Astrocyte (in vitro differentiated cells and primary cell): ENCODE results near the gene DGKI. TPM values are rescaled to one million over a fixed set of nuclear protein-coding genes. Genes with fewer than 3 reads are reported as not detected.

Experiments
- DNase-seq: peaks from one replicate; pipeline ENCODE4 v3.0.0-alpha.2; 2010; ENCODE audit warnings: low read depth
- FAIRE-seq: peaks from 2 replicates; lab custom pipeline; 2011; peaks lifted over from hg19 to GRCh38; lab: Jason Lieb, UNC
- H2AFZ ChIP-seq: 2 replicates; pipeline ENCODE4 v1.6.0; 2012; ENCODE audit warnings: low read depth, low read length, inconsistent platforms
- H3K27ac ChIP-seq: 2 replicates; pipeline ENCODE4 v1.5.1; 2011; ENCODE audit warnings: low read depth, low read length, inconsistent platforms
- H3K27me3 ChIP-seq: 2 replicates; pipeline ENCODE4 v1.6.0; 2011; ENCODE audit warnings: low read length, inconsistent platforms; ENCODE audit not compliant: insufficient read depth
- H3K36me3 ChIP-seq: 2 replicates; pipeline ENCODE4 v1.5.1; 2011; ENCODE audit warnings: low read length, inconsistent platforms; ENCODE audit not compliant: insufficient read depth
- H3K4me1 ChIP-seq: 2 replicates; pipeline ENCODE4 v1.5.1; 2011; ENCODE audit warnings: low read length, inconsistent platforms; ENCODE audit not compliant: insufficient read depth
- H3K4me2 ChIP-seq: 2 replicates; pipeline ENCODE4 v1.6.0; 2012; ENCODE audit warnings: low read length, inconsistent platforms
- H3K4me3 ChIP-seq: 2 replicates; pipeline ENCODE4 v1.5.1; 2011; ENCODE audit warnings: low read depth, mild to moderate bottlenecking, low read length, inconsistent platforms; ENCODE audit not compliant: insufficient read depth
- H3K79me2 ChIP-seq: 2 replicates; pipeline ENCODE4 v1.6.0; 2012; ENCODE audit warnings: mild to moderate bottlenecking, low read length, inconsistent platforms; ENCODE audit not compliant: insufficient read depth
- H3K9ac ChIP-seq: 2 replicates; pipeline ENCODE4 v1.6.0; 2012; ENCODE audit warnings: mild to moderate bottlenecking, low read length, inconsistent platforms
- H3K9me3 ChIP-seq: 2 replicates; pipeline ENCODE4 v1.5.1; 2012; ENCODE audit warnings: low read depth, mild to moderate bottlenecking, low read length, inconsistent platforms; ENCODE audit not compliant: insufficient read depth
- H4K20me1 ChIP-seq: 2 replicates; pipeline ENCODE4 v1.6.0; 2012; ENCODE audit warnings: low read length, inconsistent platforms; ENCODE audit not compliant: insufficient read depth
- H3K27ac Mint-ChIP-seq: one replicate; pipeline ENCODE4 v1.8.0; 2021; ENCODE audit warnings: mild to moderate bottlenecking, mixed read lengths; ENCODE audit not compliant: unreplicated experiment
- H3K27me3 Mint-ChIP-seq: one replicate; pipeline ENCODE4 v1.8.0; 2021; ENCODE audit warnings: low read depth, mixed read lengths; ENCODE audit not compliant: unreplicated experiment
- H3K36me3 Mint-ChIP-seq: one replicate; pipeline ENCODE4 v1.8.0; 2021; ENCODE audit warnings: low read depth, mixed read lengths; ENCODE audit not compliant: unreplicated experiment
- H3K4me1 Mint-ChIP-seq: one replicate; pipeline ENCODE4 v1.8.0; 2021; ENCODE audit warnings: low read depth, mixed read lengths; ENCODE audit not compliant: unreplicated experiment
- H3K4me3 Mint-ChIP-seq: one replicate; pipeline ENCODE4 v1.8.0; 2021; ENCODE audit warnings: mild to moderate bottlenecking, moderate library complexity, mixed read lengths; ENCODE audit not compliant: unreplicated experiment
- H3K9me3 Mint-ChIP-seq: one replicate; pipeline ENCODE4 v1.8.0; 2021; ENCODE audit warnings: mild to moderate bottlenecking, mixed read lengths; ENCODE audit not compliant: unreplicated experiment
- CTCF ChIP-seq: IDR thresholded peaks from 2 replicates; pipeline ENCODE4 v1.5.1; 2011; ENCODE audit warnings: low read depth, mild to moderate bottlenecking, inconsistent platforms, low read length, moderate library complexity; ENCODE audit not compliant: insufficient read depth
- EZH2 ChIP-seq: IDR thresholded peaks from 2 replicates; pipeline ENCODE4 v1.6.1; 2012; ENCODE audit warnings: mild to moderate bottlenecking, low read length, inconsistent platforms; ENCODE audit not compliant: insufficient read depth
- total RNA-seq: library from RNA; stranded (reverse); gene quantifications from 2 replicates; pipeline ENCODE4 v1.2.1, GENCODE V29; 2021

DGKI gene
- total RNA-seq, 1 donor from 2014 or later, result 6.3 TPM

GRCh38 chr7:137501562-137501961 is 345.2 kb downstream of the DGKI start:
- Histone ChIP-seq H3K27ac (no peak overlapping the region), H3K4me2 (no peak overlapping the region), H4K20me1 (no peaks in the 10 kb centered on the region), H3K79me2 (no peaks in the 10 kb centered on the region), H3K9me3 (no peaks in the 10 kb centered on the region), H3K27me3 (no peaks in the 10 kb centered on the region), H3K4me1 (peaks cover 4% of the 10 kb centered on the region), H3K9ac (no peak overlapping the region), H3K4me3 (no peak overlapping the region), H2AFZ (no peak overlapping the region), H3K36me3 (no peaks in the 10 kb centered on the region)
- Mint-ChIP-seq H3K27me3 (no peaks in the 10 kb centered on the region), H3K36me3 (peaks cover 6% of the 10 kb centered on the region), H3K4me1 (peaks cover 7% of the 10 kb centered on the region), H3K27ac (no peak overlapping the region), H3K9me3 (no peaks in the 10 kb centered on the region), H3K4me3 (no peak overlapping the region)
- no peak for FAIRE-seq
- no peak for DNase-seq
- TF ChIP-seq EZH2, result no peak
- no peak for TF ChIP-seq CTCF

- TF ChIP-seq CTCF (no peak), EZH2 (no peak)
- Histone ChIP-seq H3K9me3 (peaks cover 5% of the 10 kb centered on the region), H3K36me3 (no peaks in the 10 kb centered on the region), H4K20me1 (no peaks in the 10 kb centered on the region), H3K4me2 (no peak overlapping the region), H3K4me1 (no peaks in the 10 kb centered on the region), H3K27me3 (no peaks in the 10 kb centered on the region), H2AFZ (no peak overlapping the region), H3K27ac (no peak overlapping the region), H3K9ac (no peak overlapping the region), H3K4me3 (no peak overlapping the region), H3K79me2 (no peaks in the 10 kb centered on the region)
- H3K4me3 Mint-ChIP-seq, result no peak overlapping the region
- no peaks in the 10 kb centered on the region for H3K36me3 Mint-ChIP-seq
- H3K27ac Mint-ChIP-seq, result no peak overlapping the region
- DNase-seq (no peak), FAIRE-seq (no peak)
- H3K9me3 Mint-ChIP-seq, result peaks cover 23% of the 10 kb centered on the region
- H3K4me1 Mint-ChIP-seq, result peaks cover 21% of the 10 kb centered on the region
- H3K27me3 Mint-ChIP-seq, result no peaks in the 10 kb centered on the region
These were observed 353.9 kb downstream of the DGKI start for GRCh38 chr7:137492889-137493288.

- no peak for FAIRE-seq
These were observed 356.9 kb downstream of the DGKI start for GRCh38 chr7:137489880-137490279.

More at GRCh38 chr7:137489880-137490279, 356.9 kb downstream of the DGKI start:
- H3K36me3 Mint-ChIP-seq, result no peaks in the 10 kb centered on the region
- H3K79me2 ChIP-seq, result no peaks in the 10 kb centered on the region
- peaks cover 16% of the 10 kb centered on the region for H3K9me3 Mint-ChIP-seq
- no peaks in the 10 kb centered on the region for H4K20me1 ChIP-seq
- no peak for DNase-seq
- H3K9ac ChIP-seq, result no peak overlapping the region
- H3K4me3 Mint-ChIP-seq, result no peak overlapping the region
- no peak overlapping the region for H3K4me3 ChIP-seq
- no peak overlapping the region for H3K27ac ChIP-seq
- H3K4me1 Mint-ChIP-seq, result peaks cover 21% of the 10 kb centered on the region
- H3K4me1 ChIP-seq, result no peaks in the 10 kb centered on the region
- no peak overlapping the region for H3K4me2 ChIP-seq
- no peaks in the 10 kb centered on the region for H3K27me3 ChIP-seq
- no peaks in the 10 kb centered on the region for H3K27me3 Mint-ChIP-seq
- H3K36me3 ChIP-seq, result no peaks in the 10 kb centered on the region
- H3K9me3 ChIP-seq, result peaks cover 5% of the 10 kb centered on the region
- no peak for TF ChIP-seq EZH2
- TF ChIP-seq CTCF, result no peak
- no peak overlapping the region for H2AFZ ChIP-seq
- no peak overlapping the region for H3K27ac Mint-ChIP-seq
